Neural cell (in vitro differentiated cells): ENCODE results near the gene HOXD3. TPM values are rescaled to one million over a fixed set of nuclear protein-coding genes. Genes with fewer than 3 reads are reported as not detected.

Experiments
- H2AFZ ChIP-seq: fragments of 200-600, 300-800 bp; sonication (generic), shearing (Covaris generic); 2 replicates; pipeline ENCODE4 v1.6.0; 2014; ENCODE audit warnings: low read depth, mild to moderate bottlenecking, antibody characterized with exemption, low read length, moderate library complexity
- H3F3A ChIP-seq: fragments of 200-600 bp; shearing (Covaris generic); 2 replicates; pipeline ENCODE4 v1.6.1; 2016; ENCODE audit warnings: mild to moderate bottlenecking, moderate library complexity, mixed read lengths, antibody characterized with exemption, low read length; ENCODE audit not compliant: insufficient read depth, poor library complexity, severe bottlenecking
- H3K27ac ChIP-seq: fragments of 200-600, 300-800 bp; sonication (generic), shearing (Covaris generic); 2 replicates; pipeline ENCODE4 v1.5.1; 2014; ENCODE audit warnings: mild to moderate bottlenecking, low read length, moderate library complexity
- H3K27me3 ChIP-seq: fragments of 300-800, 200-600 bp; sonication (generic), shearing (Covaris generic); 2 replicates; pipeline ENCODE4 v1.6.0; 2014; ENCODE audit warnings: mild to moderate bottlenecking, low read depth, low read length, moderate library complexity; ENCODE audit not compliant: insufficient read depth
- H3K36me3 ChIP-seq: fragments of 300-800, 200-600 bp; sonication (generic), shearing (Covaris generic); 2 replicates; pipeline ENCODE4 v1.5.1; 2014; ENCODE audit warnings: mild to moderate bottlenecking, antibody characterized with exemption, low read length, moderate library complexity; ENCODE audit not compliant: insufficient read depth
- H3K4me2 ChIP-seq: fragments of 300-800, 200-600 bp; sonication (generic), shearing (Covaris generic); 2 replicates; pipeline ENCODE4 v1.6.0; 2014; ENCODE audit warnings: mild to moderate bottlenecking, low read length
- H3K4me3 ChIP-seq: fragments of 300-800, 200-600 bp; sonication (generic), shearing (Covaris generic); 2 replicates; pipeline ENCODE4 v1.5.1; 2014; ENCODE audit warnings: mild to moderate bottlenecking, low read length, moderate library complexity
- H3K79me2 ChIP-seq: fragments of 200-600 bp; shearing (Covaris generic); replicated peaks from 2 replicates; pipeline ENCODE4 v1.6.0; 2014; ENCODE audit warnings: mild to moderate bottlenecking, low read length, moderate library complexity; ENCODE audit not compliant: insufficient read depth
- H3K9ac ChIP-seq: fragments of 300-800, 200-600 bp; sonication (generic), shearing (Covaris generic); 2 replicates; pipeline ENCODE4 v1.6.1; 2016; ENCODE audit warnings: mild to moderate bottlenecking, low read length, mixed read lengths
- H3K9me2 ChIP-seq: fragments of 200-600 bp; shearing (Covaris generic); 2 replicates; pipeline ENCODE4 v1.6.1; 2016; ENCODE audit warnings: mild to moderate bottlenecking, low read length, mixed read lengths; ENCODE audit not compliant: insufficient read depth
- H3K9me3 ChIP-seq: fragments of 200-600, 300-800 bp; sonication (generic), shearing (Covaris generic); 2 replicates; pipeline ENCODE4 v1.6.1; 2016; ENCODE audit warnings: mild to moderate bottlenecking, mixed run types, low read length, moderate library complexity, mixed read lengths
- H4K20me1 ChIP-seq: fragments of 200-600 bp; shearing (Covaris generic); 2 replicates; pipeline ENCODE4 v1.6.1; 2016; ENCODE audit warnings: mild to moderate bottlenecking, mixed run types; ENCODE audit not compliant: insufficient read depth
- CTCF ChIP-seq: fragments of 450-650 bp; IDR thresholded peaks from 2 replicates; pipeline ENCODE4 v1.5.1; 2014; ENCODE audit warnings: antibody characterized with exemption, mild to moderate bottlenecking, moderate library complexity; ENCODE audit not compliant: poor library complexity, severe bottlenecking
- EP300 ChIP-seq: fragments of 450-650 bp; conservative IDR thresholded peaks from 2 replicates; pipeline ENCODE4 v1.6.1; 2014; ENCODE audit warnings: antibody characterized with exemption, mild to moderate bottlenecking, moderate library complexity; ENCODE audit not compliant: poor library complexity, severe bottlenecking
- EZH2 ChIP-seq: fragments of 200-600, 300-800 bp; shearing (Covaris generic), sonication (generic); IDR thresholded peaks from 2 replicates; pipeline ENCODE4 v1.6.1; 2014; ENCODE audit warnings: antibody characterized with exemption, low read length, borderline replicate concordance, mild to moderate bottlenecking; ENCODE audit not compliant: insufficient read depth, poor library complexity, severe bottlenecking
- MXI1 ChIP-seq: fragments of 450-650 bp; conservative IDR thresholded peaks from 2 replicates; pipeline ENCODE4 v1.6.1; 2014; ENCODE audit warnings: antibody characterized with exemption, mild to moderate bottlenecking; ENCODE audit not compliant: poor library complexity, severe bottlenecking
- POLR2AphosphoS5 ChIP-seq: IDR thresholded peaks from 2 replicates; pipeline ENCODE4 v1.6.1; 2012
- RAD21 ChIP-seq: fragments of 450-650 bp; conservative IDR thresholded peaks from 2 replicates; pipeline ENCODE4 v1.6.1; 2014; ENCODE audit warnings: antibody characterized with exemption, mild to moderate bottlenecking, moderate library complexity
- SMC3 ChIP-seq: fragments of 450-650 bp; conservative IDR thresholded peaks from 2 replicates; pipeline ENCODE4 v1.6.1; 2014; ENCODE audit warnings: antibody characterized with exemption, mild to moderate bottlenecking, moderate library complexity; ENCODE audit not compliant: poor library complexity
- TAF1 ChIP-seq: IDR thresholded peaks from 2 replicates; pipeline ENCODE4 v1.6.1; 2012; ENCODE audit warnings: low read depth
- polyA plus RNA-seq: library from polyadenylated mRNA; depleted of rRNA; stranded (reverse); fragments of >200 nt; gene quantifications from 2 replicates; pipeline ENCODE4 v1.2.3, GENCODE V29; 2014
- TF ChIP-seq, protein P1 (sequence below): IDR thresholded peaks from 2 replicates; pipeline ENCODE4 v1.6.1; 2012; ENCODE audit warnings: borderline replicate concordance

The HOXD3 gene
- polyA plus RNA-seq, 1 donor from 2014 or later, result not detected

DNA sequence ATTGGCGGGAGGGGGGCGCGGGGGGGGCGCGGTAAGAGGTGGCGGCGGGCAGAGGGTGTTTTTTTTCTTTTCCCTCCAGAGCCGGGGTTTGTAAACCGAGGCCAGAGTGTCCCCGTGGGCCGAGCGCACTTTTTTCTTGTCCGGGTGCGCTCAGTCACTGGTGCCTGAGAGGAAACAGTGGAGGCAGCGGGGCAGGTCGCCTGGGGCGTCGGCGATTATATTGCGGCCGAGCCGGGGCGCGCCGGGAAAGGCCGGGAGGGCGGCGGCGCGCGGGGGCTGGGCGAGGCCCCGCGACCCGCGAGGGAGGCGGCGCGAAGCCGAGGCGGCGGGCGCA, 27.3 kb upstream of the HOXD3 start:
- no peak for TF ChIP-seq TAF1
- H3K79me2 ChIP-seq, result no peaks in the 10 kb centered on the region
- no peaks in the 10 kb centered on the region for H3K36me3 ChIP-seq
- H3K9me3 ChIP-seq, result no peaks in the 10 kb centered on the region
- H3K9me2 ChIP-seq, result no peaks in the 10 kb centered on the region
- peaks cover 97% of the 10 kb centered on the region for H3K27me3 ChIP-seq
- no peak overlapping the region for H2AFZ ChIP-seq
- H3K4me3 ChIP-seq, result peak overlapping the region; percentile 47
- H3F3A ChIP-seq, result no peaks in the 10 kb centered on the region
- no peak overlapping the region for H3K4me2 ChIP-seq
- no peak overlapping the region for H3K9ac ChIP-seq
- no peak overlapping the region for H3K27ac ChIP-seq
- no peaks in the 10 kb centered on the region for H4K20me1 ChIP-seq

- no peaks in the 10 kb centered on the region for H4K20me1 ChIP-seq
- no peak overlapping the region for H3K4me2 ChIP-seq
- no peaks in the 10 kb centered on the region for H3F3A ChIP-seq
- no peak overlapping the region for H3K27ac ChIP-seq
- no peaks in the 10 kb centered on the region for H3K9me3 ChIP-seq
- H3K4me3 ChIP-seq, result peak overlapping the region; percentile 58
- no peaks in the 10 kb centered on the region for H3K79me2 ChIP-seq
- H3K27me3 ChIP-seq, result peaks cover 97% of the 10 kb centered on the region
- peak; percentile 63 for TF ChIP-seq EZH2
- no peak for TF ChIP-seq CTCF
- TF ChIP-seq SMC3, result peak; percentile 55
- TF ChIP-seq MXI1, result peak; percentile 46
- no peak for TF ChIP-seq TAF1
- TF ChIP-seq EP300, result peak; percentile 32
- TF ChIP-seq, protein P1, sequence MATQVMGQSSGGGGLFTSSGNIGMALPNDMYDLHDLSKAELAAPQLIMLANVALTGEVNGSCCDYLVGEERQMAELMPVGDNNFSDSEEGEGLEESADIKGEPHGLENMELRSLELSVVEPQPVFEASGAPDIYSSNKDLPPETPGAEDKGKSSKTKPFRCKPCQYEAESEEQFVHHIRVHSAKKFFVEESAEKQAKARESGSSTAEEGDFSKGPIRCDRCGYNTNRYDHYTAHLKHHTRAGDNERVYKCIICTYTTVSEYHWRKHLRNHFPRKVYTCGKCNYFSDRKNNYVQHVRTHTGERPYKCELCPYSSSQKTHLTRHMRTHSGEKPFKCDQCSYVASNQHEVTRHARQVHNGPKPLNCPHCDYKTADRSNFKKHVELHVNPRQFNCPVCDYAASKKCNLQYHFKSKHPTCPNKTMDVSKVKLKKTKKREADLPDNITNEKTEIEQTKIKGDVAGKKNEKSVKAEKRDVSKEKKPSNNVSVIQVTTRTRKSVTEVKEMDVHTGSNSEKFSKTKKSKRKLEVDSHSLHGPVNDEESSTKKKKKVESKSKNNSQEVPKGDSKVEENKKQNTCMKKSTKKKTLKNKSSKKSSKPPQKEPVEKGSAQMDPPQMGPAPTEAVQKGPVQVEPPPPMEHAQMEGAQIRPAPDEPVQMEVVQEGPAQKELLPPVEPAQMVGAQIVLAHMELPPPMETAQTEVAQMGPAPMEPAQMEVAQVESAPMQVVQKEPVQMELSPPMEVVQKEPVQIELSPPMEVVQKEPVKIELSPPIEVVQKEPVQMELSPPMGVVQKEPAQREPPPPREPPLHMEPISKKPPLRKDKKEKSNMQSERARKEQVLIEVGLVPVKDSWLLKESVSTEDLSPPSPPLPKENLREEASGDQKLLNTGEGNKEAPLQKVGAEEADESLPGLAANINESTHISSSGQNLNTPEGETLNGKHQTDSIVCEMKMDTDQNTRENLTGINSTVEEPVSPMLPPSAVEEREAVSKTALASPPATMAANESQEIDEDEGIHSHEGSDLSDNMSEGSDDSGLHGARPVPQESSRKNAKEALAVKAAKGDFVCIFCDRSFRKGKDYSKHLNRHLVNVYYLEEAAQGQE, result no peak
- TF ChIP-seq POLR2AphosphoS5, result no peak
- peak; percentile 41 for TF ChIP-seq RAD21
- H3K9me2 ChIP-seq, result no peaks in the 10 kb centered on the region
- H2AFZ ChIP-seq, result no peak overlapping the region
- H3K9ac ChIP-seq, result no peak overlapping the region
- no peaks in the 10 kb centered on the region for H3K36me3 ChIP-seq
These were observed 26.8 kb upstream of the HOXD3 start for GRCh38 chr2:176130147-176130956.
